SH-SY5Y (cell line): Measurements from ENCODE around the gene SLC27A5.

Experiments used
- GATA2 ChIP-seq: IDR thresholded peaks from 2 replicates; pipeline ENCODE4 v1.6.1; 2011; ENCODE audit warnings: mild to moderate bottlenecking, low read depth, low read length
- GATA3 ChIP-seq: IDR thresholded peaks from 2 replicates; pipeline ENCODE4 v1.6.1; 2011; ENCODE audit warnings: low read depth, mild to moderate bottlenecking, low read length, moderate library complexity

GRCh38 chr19:58450856-58451357 is 60.9 kb downstream of the SLC27A5 start:
- TF ChIP-seq GATA2 (no peak), GATA3 (no peak)
